HL-60/S4 treated with retinoic acid at 250 ng/mL for 4 days and 3 days (cell line): Measurements from ENCODE around the gene TPSB2.
"Not testable (repeated sequence)": the region's sequence is repeated elsewhere in the genome, so short reads cannot be mapped to it uniquely, and the experiment has no call there.

ENCODE experiments used
- in situ Hi-C: fragments of 300-500 bp; cut with MboI; formaldehyde crosslinking; loops from 2 replicates; pipeline ENCODE4 v1.7.0; 2022; ENCODE audit warnings: low sequenced_read_pairs

Gene TPSB2

GRCh38 chr16:1243907-1244850 is 14.2 kb upstream of the TPSB2 start:
- in situ Hi-C loops: not testable (repeated sequence)

GRCh38 chr16:1243363-1243762 is 13.4 kb upstream of the TPSB2 start:
- in situ Hi-C loops: not testable (repeated sequence)

- in situ Hi-C loops: not testable (repeated sequence)
Observed at GRCh38 chr16:1241081-1241480, 11.1 kb upstream of the TPSB2 start.

- in situ Hi-C loops: not testable (repeated sequence)
Observed at GRCh38 chr16:1240436-1240835, 10.5 kb upstream of the TPSB2 start, which contains the start of gene TPSAB1. TPSAB1 (plus strand) TSS chr16:1240705; CDS start chr16:1240939, 234 bp downstream.

GRCh38 chr16:1239575-1239974 is 9.6 kb upstream of the TPSB2 start:
- in situ Hi-C loops: not testable (repeated sequence)

- in situ Hi-C loops: not testable (repeated sequence)
Observed at GRCh38 chr16:1238909-1239308, 8.9 kb upstream of the TPSB2 start.

GRCh38 chr16:1237990-1238389 is 8.0 kb upstream of the TPSB2 start:
- in situ Hi-C loops: no loop called here

- in situ Hi-C loops: not testable (repeated sequence)
Observed at GRCh38 chr16:1236659-1237058, 6.7 kb upstream of the TPSB2 start.

GRCh38 chr16:1232049-1232748 is 2.2 kb upstream of the TPSB2 start:
- in situ Hi-C loops: not testable (repeated sequence)

- in situ Hi-C loops: not testable (repeated sequence)
Observed at GRCh38 chr16:1231301-1231700, 1.3 kb upstream of the TPSB2 start.

- in situ Hi-C loops: not testable (repeated sequence)
Observed at GRCh38 chr16:1230471-1231212, 658 bp upstream of the TPSB2 start.

GRCh38 chr16:1229476-1229875 is 508 bp downstream of the TPSB2 start:
- in situ Hi-C loops: not testable (repeated sequence)

- in situ Hi-C loops: not testable (repeated sequence)
Observed at GRCh38 chr16:1228227-1228626, 1.8 kb downstream of the TPSB2 start.

- in situ Hi-C loops: not testable (repeated sequence)
Observed at GRCh38 chr16:1226692-1227091, 3.3 kb downstream of the TPSB2 start.

GRCh38 chr16:1225728-1226311 is 4.2 kb downstream of the TPSB2 start:
- in situ Hi-C loops: not testable (repeated sequence)

- in situ Hi-C loops: no loop called here
Observed at GRCh38 chr16:1225051-1225451, 4.9 kb downstream of the TPSB2 start, which contains the start of gene TPSG1. TPSG1 (minus strand) TSS chr16:1225268; CDS start chr16:1225252, 16 bp downstream.

GRCh38 chr16:1224558-1224957 is 5.4 kb downstream of the TPSB2 start:
- in situ Hi-C loops: no loop called here

- in situ Hi-C loops: no loop called here
Observed at GRCh38 chr16:1223355-1224214, 6.4 kb downstream of the TPSB2 start.

- in situ Hi-C loops: no loop called here
Observed at GRCh38 chr16:1222553-1223354, 7.2 kb downstream of the TPSB2 start.
